ENCODE results near the gene ZNF487.
A peak's percentile ranks its signal among the peaks of the same experiment; 100 is the strongest.
"Not testable (repeated sequence)": the region's sequence is repeated elsewhere in the genome, so short reads cannot be mapped to it uniquely, and the experiment has no call there.

Gene ZNF487

DNA sequence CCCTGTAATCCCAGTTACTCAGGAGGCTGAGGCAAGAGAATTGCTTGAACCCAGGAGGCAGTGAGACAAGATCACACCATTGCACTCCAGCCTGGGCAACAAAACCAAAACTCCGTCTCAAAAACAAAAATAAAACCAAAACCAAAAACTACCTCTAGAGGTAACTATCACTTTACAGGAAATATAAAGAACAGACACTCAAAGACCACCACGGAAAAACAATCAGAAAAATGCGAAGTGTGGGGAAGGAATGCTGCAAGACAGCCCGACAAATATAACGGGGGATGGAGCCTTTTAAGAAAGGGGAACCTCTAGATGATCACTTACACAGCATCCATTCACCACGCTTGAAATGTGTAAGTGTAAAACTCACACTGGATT, 32.2 kb upstream of the ZNF487 start:
- DNase-seq (ENCODE audit: low read depth in 2 of 2): no peak

DNA sequence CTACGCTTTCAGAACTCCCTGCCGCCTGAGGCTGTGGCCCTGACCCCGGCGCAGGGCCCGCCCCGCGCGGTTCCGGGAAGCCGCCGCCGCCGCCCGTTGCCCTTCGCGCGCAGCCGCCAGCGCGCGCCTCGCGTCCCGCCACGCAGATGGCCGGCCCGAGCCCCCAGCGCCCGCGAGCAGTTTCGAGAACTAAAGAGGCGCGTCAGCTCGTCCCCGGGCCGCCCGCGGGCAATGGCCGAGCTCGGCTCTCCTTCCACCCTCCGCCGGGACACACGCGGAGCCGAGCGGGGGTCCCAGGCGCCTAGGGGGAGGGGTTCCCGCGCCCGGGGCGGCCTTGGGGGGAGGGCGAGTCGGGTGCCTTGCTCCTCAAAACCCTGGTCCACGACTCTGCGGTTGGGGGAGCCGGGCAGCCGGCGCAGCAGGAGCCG, 29.7 kb upstream of the ZNF487 start:
- DNase-seq (ENCODE audit: low read depth in 2 of 2): no peak

DNA sequence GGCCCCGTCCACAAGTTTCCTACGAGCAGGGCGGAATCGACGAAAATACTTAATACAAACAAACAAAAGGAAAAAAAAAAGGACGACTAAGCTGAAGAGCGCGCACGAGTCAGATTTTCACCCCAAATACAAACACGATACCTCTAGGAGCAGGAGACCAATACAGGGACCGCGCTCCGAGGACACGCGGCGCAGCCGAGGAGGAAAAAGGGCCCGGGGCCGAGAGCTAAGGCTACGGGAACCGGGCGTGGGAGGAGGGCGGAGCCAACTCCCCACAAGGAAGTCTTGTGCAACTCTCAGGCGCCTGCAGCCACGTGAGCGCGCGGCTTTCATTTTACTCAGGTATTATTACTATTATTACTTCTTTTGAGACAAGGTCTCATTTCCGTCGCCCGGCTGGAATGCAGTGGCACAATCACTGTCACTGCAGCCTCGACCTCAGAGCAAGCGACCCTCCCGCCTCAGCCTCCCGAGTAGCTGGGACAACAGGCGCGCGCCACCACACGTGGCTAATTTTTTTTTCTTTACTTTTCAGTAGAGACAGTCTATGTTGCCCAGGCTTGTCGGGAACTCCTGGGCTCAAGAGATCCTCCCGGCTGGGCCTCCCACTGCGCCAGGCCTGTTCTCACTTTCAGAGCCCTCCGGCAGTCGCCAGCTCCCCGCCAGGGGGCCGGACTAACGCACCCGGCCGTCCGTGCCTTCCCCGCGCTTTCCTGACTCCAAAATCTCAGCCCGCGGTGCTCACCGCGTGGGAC, 29.2 kb upstream of the ZNF487 start:
- DNase-seq (ENCODE audit: low read depth in 2 of 2): peak; percentile 49 to 82

DNA sequence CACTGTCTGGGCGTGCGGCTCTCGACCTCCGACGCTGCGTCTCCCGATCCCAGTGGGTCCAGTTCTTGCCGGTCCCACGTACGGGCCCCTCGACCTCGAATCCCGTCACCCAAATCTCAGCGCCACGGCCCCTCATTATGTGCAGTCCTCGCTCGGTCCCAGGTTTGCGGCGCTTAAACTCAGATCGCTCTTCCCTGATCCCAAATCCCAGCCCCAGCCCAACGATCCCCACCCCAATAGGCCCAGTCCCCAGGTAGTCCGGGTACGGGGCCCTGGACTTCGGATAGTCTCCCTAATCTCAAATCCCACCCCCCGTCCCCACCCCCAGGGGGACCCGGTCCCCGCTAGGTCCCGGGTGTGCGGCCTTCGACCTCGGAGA, 28.6 kb upstream of the ZNF487 start:
- no peak for DNase-seq (ENCODE audit: low read depth in 2 of 2)

DNA sequence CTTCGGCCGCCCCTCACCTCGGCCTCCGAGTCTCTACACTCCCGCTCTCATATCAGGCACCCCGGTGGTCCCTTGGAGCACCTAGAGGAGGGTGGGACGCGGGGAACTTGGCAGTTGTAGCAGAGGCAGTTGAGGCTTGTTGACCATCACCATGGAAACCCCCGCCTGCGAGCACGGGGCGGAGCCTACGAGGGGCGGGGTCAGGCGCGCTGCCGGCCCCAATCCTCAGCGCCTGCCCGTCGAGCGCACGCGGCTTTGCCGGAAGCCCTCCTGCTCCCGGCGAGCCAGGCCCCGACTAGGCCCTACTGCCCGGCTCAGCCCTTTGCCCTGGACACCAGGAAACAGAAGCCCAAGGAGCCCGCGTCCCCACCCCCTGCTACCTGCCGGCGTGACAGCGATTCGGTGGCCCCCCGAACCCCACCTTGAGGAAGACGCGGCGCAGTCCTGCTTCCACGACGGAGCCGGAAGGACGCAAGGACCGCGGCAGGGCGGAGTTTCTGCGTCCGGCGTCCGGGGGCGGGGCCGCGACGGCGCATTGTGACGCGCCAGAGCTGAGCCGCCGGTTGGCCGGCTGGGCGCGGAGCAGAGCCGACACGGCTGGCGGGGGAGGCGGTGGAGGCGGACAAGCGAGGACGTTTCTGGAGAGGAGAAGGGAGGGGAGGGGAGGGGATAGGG, 28.1 kb upstream of the ZNF487 start, which contains the start of gene HNRNPF:
Gene HNRNPF, minus strand, starts transcription at position 477 of the 675 bp plus-strand sequence. CDS start 21,302 bp downstream, outside the sequence.
- DNase-seq (ENCODE audit: low read depth in 2 of 2): peak; percentile 84 to 91

GRCh38 chr10:43409385-43410109, 27.4 kb upstream of the ZNF487 start:
- DNase-seq (ENCODE audit: low read depth in 2 of 2): no peak

DNA sequence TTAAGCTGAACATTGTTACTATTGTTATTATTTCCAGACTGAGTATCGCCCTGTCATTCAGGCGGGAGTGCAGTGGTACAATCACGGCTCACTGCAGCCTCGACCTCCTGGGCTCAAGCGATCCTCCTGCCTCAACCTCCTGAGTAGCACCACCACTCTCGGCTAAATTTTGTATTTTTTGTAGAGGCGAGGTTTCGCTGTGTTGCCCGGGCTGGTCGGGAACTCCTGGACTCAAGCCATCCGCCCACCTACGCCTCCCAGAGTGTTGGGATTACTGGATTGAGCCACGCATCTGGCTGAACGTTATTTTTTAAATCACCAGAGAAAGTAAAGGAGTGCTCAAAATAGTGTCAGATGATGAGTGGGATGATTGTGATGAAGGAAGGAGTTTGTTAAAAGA, 26.6 kb upstream of the ZNF487 start:
- DNase-seq (ENCODE audit: low read depth in 2 of 2): no peak

DNA sequence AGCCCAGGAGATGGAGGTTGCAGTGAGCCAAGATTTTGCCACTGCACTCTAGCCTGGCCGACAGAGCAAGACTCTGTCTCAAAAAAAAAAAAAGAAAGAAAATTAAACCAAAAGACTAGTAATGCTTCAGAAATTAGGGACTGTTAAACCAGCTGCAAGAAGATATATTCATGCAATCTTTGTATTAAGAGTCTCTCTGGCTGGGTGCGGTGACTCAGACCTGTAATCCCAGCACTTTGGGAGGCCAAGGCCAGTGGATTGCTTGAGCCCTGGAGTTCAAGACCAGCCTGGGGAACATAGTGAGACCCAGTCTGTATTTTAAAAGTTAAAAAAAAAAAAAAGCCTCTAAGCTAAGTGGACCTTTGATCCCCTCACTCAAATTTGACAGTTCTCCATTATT, 25.4 kb upstream of the ZNF487 start:
- DNase-seq (ENCODE audit: low read depth in 2 of 2): no peak

DNA sequence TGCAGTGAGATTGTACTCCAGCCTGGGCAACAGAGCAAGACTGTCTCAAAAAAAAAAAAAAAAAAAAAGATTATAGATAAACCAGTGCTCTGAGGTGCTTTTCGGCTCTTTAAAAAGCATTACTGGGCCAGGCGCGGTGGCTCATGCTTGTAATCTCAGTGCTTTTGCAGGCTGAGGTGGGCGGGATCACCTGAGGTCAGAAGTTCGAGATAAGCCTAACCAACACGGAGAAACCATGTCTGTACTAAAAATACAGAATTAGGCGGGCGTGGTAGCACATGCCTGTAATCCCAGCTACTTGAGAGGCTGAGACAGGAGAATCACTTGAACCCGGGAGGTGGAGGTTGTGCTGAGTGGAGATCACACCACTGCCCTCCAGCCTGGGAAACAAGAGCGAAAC, 21.4 kb upstream of the ZNF487 start:
- no peak for DNase-seq (ENCODE audit: low read depth in 2 of 2)

DNA sequence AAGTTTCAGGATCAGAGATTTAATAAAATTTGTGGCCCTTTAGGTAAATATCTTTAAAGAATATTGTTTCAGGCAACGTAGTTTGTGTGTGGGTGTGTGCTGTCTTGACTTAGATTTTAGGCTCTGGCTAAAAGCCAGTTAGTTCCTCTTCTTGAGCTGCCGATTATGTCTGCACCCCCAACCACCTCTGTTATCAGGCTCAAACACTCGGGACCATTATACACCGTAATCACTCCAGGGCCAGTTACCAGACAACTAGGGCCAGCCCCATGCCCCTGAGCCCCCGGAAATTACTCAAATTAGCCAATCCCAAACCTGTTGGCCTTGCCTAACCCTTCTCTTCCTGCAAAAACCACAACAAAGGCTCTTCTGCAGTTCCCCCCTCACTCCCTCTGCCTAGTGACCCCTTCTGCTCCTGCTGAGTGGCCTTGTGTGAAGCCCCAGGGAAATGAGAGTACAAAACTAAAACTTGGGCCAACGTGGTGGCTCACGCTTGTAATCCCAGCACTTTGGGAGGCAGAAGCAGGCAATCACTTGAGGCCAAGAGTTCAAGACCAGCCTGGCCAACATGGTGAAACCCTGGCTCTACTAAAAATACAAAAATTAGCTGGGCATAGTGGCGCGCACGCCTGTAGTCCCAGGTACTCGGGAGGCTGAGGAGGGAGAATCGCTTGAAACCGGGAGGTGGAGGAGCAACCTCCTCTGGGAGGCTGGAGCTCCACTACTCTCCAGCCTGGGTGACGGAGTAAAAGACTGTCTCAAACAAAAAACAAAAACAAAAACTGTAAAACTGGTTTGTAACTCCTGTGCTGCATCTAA, 18.8 kb upstream of the ZNF487 start:
- DNase-seq (ENCODE audit: low read depth in 2 of 2): no peak

DNA sequence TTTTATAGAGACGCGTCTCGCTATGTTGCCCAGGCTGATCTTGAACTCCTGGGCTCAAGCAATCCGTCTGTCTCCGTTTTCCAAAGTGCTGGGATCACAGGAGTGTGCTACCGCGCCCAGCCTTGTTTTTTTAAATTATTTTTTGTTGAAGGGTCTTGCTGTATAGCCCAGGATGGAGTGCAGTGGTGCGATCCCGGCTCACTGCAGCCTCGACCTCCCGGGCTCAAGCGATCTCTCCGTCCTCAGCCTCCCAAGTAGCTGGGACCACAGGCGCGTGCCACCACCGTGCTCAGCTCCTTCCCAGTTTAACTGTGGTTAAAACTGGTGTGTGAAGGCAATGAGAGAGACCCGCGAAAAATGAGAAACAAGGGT, 16.9 kb upstream of the ZNF487 start:
- no peak for DNase-seq (ENCODE audit: low read depth in 2 of 2)

DNA sequence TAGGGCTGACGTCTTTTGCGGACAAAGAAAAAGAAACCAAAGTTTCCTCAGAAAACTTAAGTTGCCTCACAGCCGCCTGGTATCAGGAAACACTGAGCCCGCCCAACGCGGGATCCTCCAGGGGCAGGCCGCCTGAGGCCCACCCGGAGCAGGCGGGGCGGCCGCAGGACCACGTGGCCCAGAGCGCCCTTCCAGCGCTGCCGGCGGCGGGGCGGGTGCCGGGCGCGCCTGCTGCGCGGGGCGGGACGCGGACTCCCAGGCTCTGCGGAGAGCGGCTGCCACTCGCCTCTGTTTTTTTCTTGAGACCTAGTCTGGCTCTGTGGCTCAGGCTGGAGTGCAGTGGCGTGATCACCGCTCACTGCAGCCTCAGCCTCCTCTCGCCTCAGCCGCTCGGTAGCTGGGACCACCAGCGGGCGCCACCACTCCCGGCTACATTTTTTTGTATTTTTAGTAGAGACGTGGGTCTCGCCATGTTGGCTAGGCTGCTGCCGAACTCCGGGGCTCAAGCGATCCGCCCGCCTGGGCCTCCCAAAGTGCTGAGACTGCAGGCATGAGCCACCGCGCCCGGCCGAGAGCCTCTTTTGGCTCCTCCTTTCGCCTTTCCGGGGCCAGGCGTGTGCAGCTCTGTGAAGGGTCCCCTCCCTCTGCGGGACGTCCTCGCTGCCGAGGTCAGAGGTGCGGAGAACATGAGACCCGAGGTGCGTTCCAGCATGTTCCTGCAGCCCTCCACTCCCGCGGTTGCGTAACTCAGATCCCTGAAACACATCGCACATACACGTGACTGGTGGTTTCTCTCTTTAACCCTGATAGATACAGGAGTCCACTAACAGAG, 16.3 kb upstream of the ZNF487 start:
- peak in 1 of 2 donors; percentile 52 for DNase-seq (ENCODE audit: low read depth in 2 of 2)

- no peak for DNase-seq (ENCODE audit: low read depth in 2 of 2)
Measured at GRCh38 chr10:43421201-43421507, 15.8 kb upstream of the ZNF487 start.

DNA sequence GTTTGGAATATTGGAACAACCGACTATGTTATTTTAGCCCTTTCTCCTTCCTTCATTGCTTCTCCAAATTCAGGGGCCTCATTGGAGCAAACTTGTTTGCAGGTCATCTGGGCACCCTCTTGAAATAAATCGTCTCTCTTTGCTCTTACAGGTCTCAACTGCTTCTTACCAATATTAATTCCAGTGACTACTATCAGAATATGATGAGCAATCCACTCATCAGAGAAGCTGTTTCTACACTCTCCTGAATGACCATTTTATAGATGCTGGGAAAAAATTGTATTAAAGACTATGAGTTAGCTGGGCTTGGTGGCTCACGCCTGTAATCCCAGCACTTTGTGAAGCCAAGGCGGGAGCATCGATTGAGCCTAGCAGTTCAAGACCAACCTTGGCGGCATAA, 15.4 kb upstream of the ZNF487 start:
- no peak for DNase-seq (ENCODE audit: low read depth in 2 of 2)

DNA sequence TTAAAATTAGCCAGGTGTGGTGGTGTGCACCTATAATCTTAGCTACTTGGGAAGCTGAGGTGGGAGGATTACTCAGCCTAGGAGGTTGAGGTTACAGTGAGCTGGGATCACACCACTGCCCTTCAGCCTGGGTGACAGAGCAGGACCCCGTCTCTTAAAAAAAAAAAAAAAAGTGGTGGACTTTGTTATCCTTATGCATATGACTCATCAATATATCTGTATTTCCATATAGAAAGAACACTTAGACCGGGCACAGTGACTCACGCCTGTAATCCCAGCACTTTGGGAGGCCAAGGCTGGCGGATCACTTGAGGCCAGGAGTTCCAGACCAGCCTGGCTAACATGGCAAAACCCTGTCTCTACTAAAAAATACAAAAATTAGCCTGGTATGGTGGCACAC, 15.0 kb upstream of the ZNF487 start:
- not testable (repeated sequence) for DNase-seq (ENCODE audit: low read depth in 2 of 2)

- DNase-seq (ENCODE audit: low read depth in 2 of 2): no peak
Measured at GRCh38 chr10:43424416-43424815, 12.5 kb upstream of the ZNF487 start.

DNA sequence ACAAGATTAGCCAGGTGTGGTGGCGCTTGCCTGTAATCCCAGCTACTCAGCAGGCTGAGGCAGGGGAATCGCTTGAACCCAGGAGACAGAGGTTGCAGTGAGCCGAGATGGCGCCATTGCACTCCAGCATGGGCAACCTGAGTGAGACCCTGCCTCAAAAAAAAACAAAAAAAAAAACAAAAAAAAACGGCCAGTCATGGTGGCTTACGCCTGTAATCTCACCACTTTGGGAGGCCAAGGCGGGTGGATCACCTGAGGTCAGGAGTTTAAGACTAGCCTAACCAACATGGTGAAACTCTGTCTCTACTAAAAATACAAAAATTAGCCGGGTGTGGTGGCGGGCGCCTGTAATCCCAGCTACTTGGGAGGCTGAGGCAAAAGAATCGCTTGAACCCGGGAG, 10.4 kb upstream of the ZNF487 start:
- DNase-seq (ENCODE audit: low read depth in 2 of 2): not testable (repeated sequence)

GRCh38 chr10:43427166-43427825, 9.6 kb upstream of the ZNF487 start:
- peak in 1 of 2 donors; percentile 23 for DNase-seq (ENCODE audit: low read depth in 2 of 2)

DNA sequence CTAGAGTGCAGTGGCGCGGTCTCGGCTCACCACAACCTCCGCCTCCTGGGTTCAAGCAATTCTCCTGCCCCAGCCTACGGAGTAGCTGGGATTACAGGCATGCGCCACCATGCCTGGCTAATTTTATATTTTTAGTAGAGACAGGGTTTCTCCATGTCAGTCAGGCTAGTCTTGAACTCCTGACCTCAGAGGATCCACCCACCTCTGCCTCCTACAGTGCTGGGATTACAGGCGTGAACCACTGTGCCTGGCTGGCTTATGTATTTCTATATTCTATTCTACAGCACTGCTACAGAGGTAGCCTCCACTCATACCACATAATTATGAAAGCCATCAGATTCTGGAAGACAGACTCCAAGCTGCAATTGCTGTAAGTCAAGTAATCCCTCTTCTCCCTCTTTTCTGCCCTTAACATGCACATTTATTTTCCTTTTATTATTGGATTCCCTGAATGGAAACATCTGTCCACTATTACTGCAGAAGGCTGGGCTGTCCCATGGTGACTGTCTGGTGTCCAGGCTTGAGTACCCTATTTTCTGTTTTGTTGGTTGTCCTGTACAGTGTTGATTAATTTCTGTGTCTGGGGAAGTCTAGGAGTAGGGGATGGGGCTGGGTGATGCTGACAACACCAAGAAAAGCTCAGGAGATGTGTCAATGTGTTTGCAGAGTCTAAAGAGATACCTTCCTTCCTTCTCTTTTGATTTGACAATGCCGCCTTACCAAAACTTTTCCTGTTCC, 5.8 kb upstream of the ZNF487 start:
- no peak for DNase-seq (ENCODE audit: low read depth in 2 of 2)

Data from stimulated activated CD4-positive, alpha-beta T cell treated with anti-CD3 and anti-CD28 coated beads, Interleukin-1b, Interleukin-23, amount 100 ng/mL, for 1 hour (primary cell).